ENCODE data around the gene FGF12.
"Not testable (repeated sequence)": the region's sequence is repeated elsewhere in the genome, so short reads cannot be mapped to it uniquely, and the experiment has no call there.

FGF12 gene

DNA sequence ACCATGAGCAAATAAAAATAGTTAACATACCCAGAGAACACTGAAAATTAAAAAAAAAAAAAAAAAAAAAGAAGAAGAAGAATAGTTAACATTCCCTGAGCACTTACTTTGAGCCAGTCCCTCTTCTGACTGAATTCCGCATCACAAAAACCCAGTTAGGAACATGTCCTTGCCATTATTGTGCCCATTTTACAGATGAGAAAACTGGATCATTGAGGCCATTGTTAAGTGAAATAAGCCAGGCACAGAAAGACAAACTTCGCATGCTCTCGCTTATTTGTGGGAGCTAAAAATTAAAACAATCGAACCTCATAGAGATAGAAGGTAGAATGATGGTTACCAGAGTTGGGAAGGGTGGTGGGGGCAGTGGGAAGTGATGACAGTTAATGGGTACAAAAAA, 119.5 kb downstream of the FGF12 start:
- no peak overlapping the region for H3K4me3 ChIP-seq (ENCODE audit: low read length)
- DNase-seq (ENCODE audit: low read depth): no peak
- TF ChIP-seq, protein P1, sequence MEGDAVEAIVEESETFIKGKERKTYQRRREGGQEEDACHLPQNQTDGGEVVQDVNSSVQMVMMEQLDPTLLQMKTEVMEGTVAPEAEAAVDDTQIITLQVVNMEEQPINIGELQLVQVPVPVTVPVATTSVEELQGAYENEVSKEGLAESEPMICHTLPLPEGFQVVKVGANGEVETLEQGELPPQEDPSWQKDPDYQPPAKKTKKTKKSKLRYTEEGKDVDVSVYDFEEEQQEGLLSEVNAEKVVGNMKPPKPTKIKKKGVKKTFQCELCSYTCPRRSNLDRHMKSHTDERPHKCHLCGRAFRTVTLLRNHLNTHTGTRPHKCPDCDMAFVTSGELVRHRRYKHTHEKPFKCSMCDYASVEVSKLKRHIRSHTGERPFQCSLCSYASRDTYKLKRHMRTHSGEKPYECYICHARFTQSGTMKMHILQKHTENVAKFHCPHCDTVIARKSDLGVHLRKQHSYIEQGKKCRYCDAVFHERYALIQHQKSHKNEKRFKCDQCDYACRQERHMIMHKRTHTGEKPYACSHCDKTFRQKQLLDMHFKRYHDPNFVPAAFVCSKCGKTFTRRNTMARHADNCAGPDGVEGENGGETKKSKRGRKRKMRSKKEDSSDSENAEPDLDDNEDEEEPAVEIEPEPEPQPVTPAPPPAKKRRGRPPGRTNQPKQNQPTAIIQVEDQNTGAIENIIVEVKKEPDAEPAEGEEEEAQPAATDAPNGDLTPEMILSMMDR (conservative IDR thresholded peaks at IDR 0.05; ENCODE audit: low read depth, low read length): no peak

DNA sequence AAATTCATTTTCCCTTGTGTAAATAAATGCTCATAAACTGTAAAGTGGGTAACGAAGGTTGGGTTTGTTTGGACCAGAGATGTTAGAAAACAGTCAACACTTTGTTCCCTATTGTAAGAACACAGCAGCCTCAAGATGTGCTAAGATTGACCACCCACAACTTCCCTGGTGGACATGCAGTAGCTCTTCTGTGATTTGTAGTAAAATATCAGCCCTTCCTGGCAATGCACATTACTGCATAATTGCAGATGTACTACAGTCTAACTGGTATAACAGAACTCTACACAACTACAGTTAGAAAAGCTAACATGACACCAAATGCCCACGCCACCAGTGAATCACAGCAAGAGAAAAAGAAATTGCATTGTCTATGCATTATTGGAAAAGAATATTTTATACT, 129.4 kb downstream of the FGF12 start:
- H3K4me3 ChIP-seq (ENCODE audit: low read length): no peak overlapping the region
- TF ChIP-seq, protein P1 (conservative IDR thresholded peaks at IDR 0.05; ENCODE audit: low read depth, low read length): no peak
- DNase-seq (ENCODE audit: low read depth): no peak

DNA sequence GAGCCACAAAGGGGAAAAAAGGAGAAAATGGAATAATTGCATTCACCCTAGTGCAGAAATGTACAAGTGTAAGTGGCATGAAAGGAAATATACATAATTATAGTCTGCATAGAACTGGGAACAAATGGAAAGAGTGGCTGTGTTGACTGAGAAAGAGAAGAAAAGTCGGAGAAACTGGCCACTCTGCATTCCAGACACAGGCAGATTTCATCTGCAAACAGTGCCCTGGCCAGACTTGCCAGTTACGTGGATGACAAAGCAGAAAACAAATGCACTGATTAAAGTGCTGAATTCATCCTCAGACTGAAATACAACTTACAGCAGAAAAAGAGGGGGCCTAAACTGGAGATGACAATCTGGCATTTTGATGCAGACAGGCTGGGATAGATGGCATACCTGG, 129.8 kb downstream of the FGF12 start:
- H3K4me3 ChIP-seq (ENCODE audit: low read length): no peak overlapping the region
- TF ChIP-seq, protein P1 (conservative IDR thresholded peaks at IDR 0.05; ENCODE audit: low read depth, low read length): no peak
- no peak for DNase-seq (ENCODE audit: low read depth)

DNA sequence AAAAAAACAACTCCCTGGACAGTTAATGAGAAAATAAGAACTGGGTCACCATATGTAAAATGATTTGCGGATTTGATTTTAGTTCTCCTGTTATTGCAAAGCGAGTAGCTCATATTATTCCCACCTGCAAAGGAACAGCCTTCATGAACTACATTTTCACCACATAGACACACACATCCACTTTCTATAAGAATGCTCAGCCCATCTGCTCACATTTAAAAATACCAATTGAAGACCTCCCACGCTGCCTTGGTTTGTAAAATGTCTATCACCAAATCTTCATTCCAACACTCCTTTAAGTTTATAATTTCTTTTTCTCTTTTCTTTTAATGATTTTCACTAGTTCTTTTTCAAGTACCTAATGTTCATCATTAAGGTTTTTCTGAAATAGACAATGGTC, 148.6 kb downstream of the FGF12 start:
- DNase-seq (ENCODE audit: low read depth): no peak
- TF ChIP-seq, protein P1 (conservative IDR thresholded peaks at IDR 0.05; ENCODE audit: low read depth, low read length): no peak
- no peak overlapping the region for H3K4me3 ChIP-seq (ENCODE audit: low read length)

DNA sequence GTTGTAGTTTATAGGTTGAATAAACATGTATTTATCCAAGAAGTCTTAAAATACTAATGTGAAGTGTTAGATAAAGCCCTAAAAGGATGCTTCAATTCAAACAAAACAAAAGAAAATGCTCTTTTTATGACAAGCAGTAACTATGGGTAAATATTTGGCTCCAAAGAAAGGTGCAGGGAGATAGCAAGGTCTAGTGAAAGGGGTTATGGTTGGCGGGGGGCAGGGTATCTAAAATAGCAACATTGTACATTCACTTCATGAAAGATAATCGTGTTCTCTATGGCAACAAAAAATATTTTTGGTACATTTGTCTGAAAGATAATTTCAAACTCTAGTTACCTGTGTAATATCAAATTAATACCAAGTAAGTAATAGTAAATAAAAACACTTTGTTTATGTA, 149.5 kb downstream of the FGF12 start:
- no peak for DNase-seq (ENCODE audit: low read depth)
- H3K4me3 ChIP-seq (ENCODE audit: low read length): no peak overlapping the region
- TF ChIP-seq, protein P1 (conservative IDR thresholded peaks at IDR 0.05; ENCODE audit: low read depth, low read length): no peak

DNA sequence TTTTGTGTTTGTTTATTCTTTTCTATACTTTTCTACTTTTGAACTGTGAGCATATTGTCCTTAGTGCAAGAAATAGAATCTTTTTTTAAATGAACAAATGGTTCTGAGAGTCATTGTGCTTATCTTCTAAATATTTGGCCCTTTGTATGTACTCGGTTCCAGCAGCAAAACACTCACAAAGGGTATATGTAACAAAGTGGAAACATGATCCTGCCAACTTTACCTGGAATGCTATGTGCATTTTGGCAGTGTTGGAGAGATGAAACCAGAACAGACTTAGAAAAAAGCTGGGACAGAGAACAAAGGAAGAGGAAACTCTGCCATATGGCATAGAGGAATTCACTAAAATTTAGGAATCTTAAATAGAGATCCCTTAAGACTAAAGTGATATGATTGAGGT, 150.1 kb downstream of the FGF12 start:
- no peak for DNase-seq (ENCODE audit: low read depth)
- TF ChIP-seq, protein P1 (conservative IDR thresholded peaks at IDR 0.05; ENCODE audit: low read depth, low read length): no peak
- no peak overlapping the region for H3K4me3 ChIP-seq (ENCODE audit: low read length)

DNA sequence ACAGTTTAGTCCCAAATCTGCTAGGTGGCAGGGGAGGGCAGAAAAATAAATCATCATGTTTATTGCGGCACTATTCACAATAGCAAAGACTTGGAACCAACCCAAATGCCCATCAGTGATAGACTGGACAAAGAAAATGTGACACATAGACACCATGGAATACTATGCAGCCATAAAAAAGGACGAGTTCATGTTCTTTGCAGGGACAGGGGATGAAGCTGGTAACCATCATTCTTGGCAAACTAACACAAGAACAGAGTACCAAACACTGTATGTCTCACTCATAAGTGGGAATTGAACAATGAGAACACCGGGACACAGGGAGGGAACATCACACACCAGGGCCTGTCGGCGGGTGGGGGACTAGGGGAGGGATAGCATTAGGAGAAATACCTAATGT, 150.6 kb downstream of the FGF12 start:
- not testable (repeated sequence) for H3K4me3 ChIP-seq (ENCODE audit: low read length); DNase-seq (ENCODE audit: low read depth)

Measured in retinal pigment epithelial cell (primary cell).